Activated naive CD8-positive, alpha-beta T cell treated with anti-CD3 and anti-CD28 coated beads, Interleukin-2, amount 10 ng/mL, durations not matched to agents 7 days and 5 days (primary cell): ENCODE data around the gene ANO2. TPM values are rescaled to one million over a fixed set of nuclear protein-coding genes. Genes with fewer than 3 reads are reported as not detected.
"Not testable (repeated sequence)": the region's sequence is repeated elsewhere in the genome, so short reads cannot be mapped to it uniquely, and the experiment has no call there.

Experiments
- ATAC-seq: fragments of 150-1000 bp; cut with Tn5 transposase; one replicate; pipeline ENCODE4 v1.10.0; 2021; ENCODE audit warnings: low read depth, moderate library complexity
- POLR2A ChIA-PET: fragments of 350-600 bp; sonication (Branson Sonifier 250); formaldehyde crosslinking; loops from one replicate; lab custom pipeline; 2021; ENCODE audit warnings: antibody characterized with exemption; lab: Charles Lee
- DNase-seq: peaks from one replicate; pipeline ENCODE4 v3.0.0; 2021
- H3K27ac Mint-ChIP-seq: one replicate; pipeline ENCODE4 v1.8.0; 2022; ENCODE audit warnings: mild to moderate bottlenecking, mixed read lengths
- H3K27me3 Mint-ChIP-seq: one replicate; pipeline ENCODE4 v1.8.0; 2022; ENCODE audit warnings: mild to moderate bottlenecking, moderate library complexity, mixed read lengths
- H3K36me3 Mint-ChIP-seq: one replicate; pipeline ENCODE4 v1.8.0; 2021; ENCODE audit warnings: mild to moderate bottlenecking, mixed read lengths
- H3K4me1 Mint-ChIP-seq: one replicate; pipeline ENCODE4 v1.8.0; 2021; ENCODE audit warnings: mixed read lengths
- H3K4me3 Mint-ChIP-seq: one replicate; pipeline ENCODE4 v1.8.0; 2022; ENCODE audit warnings: mild to moderate bottlenecking, moderate library complexity, mixed read lengths
- H3K9me3 Mint-ChIP-seq: one replicate; pipeline ENCODE4 v1.8.0; 2021; ENCODE audit warnings: mixed read lengths
- total RNA-seq, 2 experiments: library from RNA; stranded (reverse); gene quantifications; one replicate each; pipeline ENCODE4 v1.2.3, GENCODE V29; 2021

Gene ANO2
- total RNA-seq, 2 experiments from 2014 or later: not detected

DNA sequence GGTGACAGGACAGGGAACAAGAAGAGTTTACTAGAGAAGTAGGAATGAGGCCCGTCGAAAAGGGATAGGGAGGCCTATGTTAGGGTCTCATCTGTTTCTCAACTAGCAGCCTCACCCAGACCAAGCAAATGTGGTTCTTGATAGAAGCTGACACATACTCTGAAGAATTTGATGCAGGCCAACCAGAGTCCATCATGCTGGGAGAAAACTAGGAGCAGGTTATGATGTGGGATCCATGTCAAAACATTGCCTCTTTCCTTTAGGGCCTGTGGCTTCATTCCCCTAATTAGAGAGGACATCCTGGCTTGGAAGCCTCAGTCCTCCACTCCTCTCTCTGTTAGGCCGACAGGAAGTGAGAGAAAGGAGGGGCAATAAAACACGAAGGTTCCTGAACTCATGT is 390.3 kb downstream of the ANO2 start:
- POLR2A ChIA-PET: no interaction called here
- Mint-ChIP-seq H3K27ac (no peak overlapping the region), H3K27me3 (no peaks in the 10 kb centered on the region), H3K4me1 (no peaks in the 10 kb centered on the region), H3K36me3 (no peaks in the 10 kb centered on the region), H3K4me3 (no peak overlapping the region), H3K9me3 (no peaks in the 10 kb centered on the region)
- DNase-seq: no peak
- no peak for ATAC-seq

- Mint-ChIP-seq H3K4me3 (no peak overlapping the region), H3K36me3 (no peaks in the 10 kb centered on the region), H3K27ac (no peak overlapping the region), H3K4me1 (no peaks in the 10 kb centered on the region), H3K9me3 (peaks cover 4% of the 10 kb centered on the region), H3K27me3 (peaks cover under 1% of the 10 kb centered on the region)
- ATAC-seq (no peak), DNase-seq (no peak)
- POLR2A ChIA-PET: no interaction called here
Observed at GRCh38 chr12:5549011-5549410, 396.0 kb downstream of the ANO2 start.

GRCh38 chr12:5548152-5548943 is 396.7 kb downstream of the ANO2 start:
- Mint-ChIP-seq H3K36me3 (no peaks in the 10 kb centered on the region), H3K27me3 (peaks cover 7% of the 10 kb centered on the region), H3K4me1 (no peaks in the 10 kb centered on the region), H3K4me3 (no peak overlapping the region), H3K9me3 (peaks cover 4% of the 10 kb centered on the region), H3K27ac (no peak overlapping the region)
- POLR2A ChIA-PET: no interaction called here
- ATAC-seq (no peak), DNase-seq (no peak)

- Mint-ChIP-seq H3K4me1 (no peaks in the 10 kb centered on the region), H3K36me3 (no peaks in the 10 kb centered on the region), H3K27me3 (peaks cover 10% of the 10 kb centered on the region), H3K27ac (no peak overlapping the region), H3K4me3 (no peak overlapping the region), H3K9me3 (peaks cover 8% of the 10 kb centered on the region)
- no peak for DNase-seq
- POLR2A ChIA-PET: no interaction called here
- no peak for ATAC-seq
Observed at GRCh38 chr12:5546616-5547015, 398.4 kb downstream of the ANO2 start.

DNA sequence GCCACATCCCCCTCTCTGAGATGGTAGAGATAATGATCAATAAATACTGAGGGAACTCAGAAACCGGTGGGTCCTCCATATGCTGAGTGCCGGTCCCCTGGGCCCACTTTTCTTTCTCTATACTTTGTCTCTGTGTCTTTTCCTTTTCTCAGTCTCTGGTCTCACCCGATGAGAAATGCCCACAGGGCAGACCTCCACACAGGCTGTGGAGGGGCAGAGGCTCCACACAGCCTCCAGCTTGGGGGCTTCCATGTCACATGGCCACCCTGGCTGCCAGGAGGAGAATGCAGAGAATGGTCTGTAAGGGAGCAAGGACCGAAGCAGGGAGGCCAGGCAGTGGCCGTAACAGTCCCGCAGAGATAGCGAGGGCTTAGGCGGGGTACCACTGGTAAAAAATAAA is 407.3 kb downstream of the ANO2 start:
- POLR2A ChIA-PET: no interaction called here
- DNase-seq (no peak), ATAC-seq (no peak)
- peaks cover 3% of the 10 kb centered on the region for H3K9me3 Mint-ChIP-seq
- no peaks in the 10 kb centered on the region for H3K4me1 Mint-ChIP-seq
- no peak overlapping the region for H3K27ac Mint-ChIP-seq
- peaks cover 5% of the 10 kb centered on the region for H3K27me3 Mint-ChIP-seq
- no peaks in the 10 kb centered on the region for H3K36me3 Mint-ChIP-seq
- no peak overlapping the region for H3K4me3 Mint-ChIP-seq

DNA sequence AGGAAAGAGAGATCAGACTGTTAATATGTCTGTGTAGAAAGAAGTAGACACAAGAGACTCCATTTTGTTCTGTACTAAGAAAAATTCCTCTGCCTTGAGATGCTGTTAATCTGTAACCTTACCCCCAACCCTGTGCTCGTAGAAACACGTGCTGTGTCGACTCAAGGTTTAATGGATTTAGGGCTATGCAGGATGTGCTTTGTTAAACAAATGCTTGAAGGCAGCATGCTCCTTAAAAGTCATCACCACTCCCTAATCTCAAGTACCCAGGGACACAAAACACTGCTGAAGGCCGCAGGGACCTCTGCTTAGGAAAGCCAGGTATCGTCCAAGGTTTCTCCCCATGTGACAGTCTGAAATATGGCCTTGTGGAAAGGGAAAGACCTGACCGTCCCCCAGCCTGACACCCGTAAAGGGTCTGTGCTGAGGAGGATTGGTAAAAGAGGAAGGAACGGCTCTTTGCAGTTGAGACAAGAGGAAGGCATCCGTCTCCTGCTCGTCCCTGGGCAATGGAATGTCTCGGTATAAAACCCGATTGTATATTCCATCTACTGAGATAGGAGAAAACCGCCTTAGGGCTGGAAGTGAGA is 407.9 kb downstream of the ANO2 start:
- DNase-seq, H3K4me1 Mint-ChIP-seq, H3K4me3 Mint-ChIP-seq, H3K27me3 Mint-ChIP-seq, ATAC-seq, POLR2A ChIA-PET, H3K36me3 Mint-ChIP-seq, H3K27ac Mint-ChIP-seq, H3K9me3 Mint-ChIP-seq: not testable (repeated sequence)

DNA sequence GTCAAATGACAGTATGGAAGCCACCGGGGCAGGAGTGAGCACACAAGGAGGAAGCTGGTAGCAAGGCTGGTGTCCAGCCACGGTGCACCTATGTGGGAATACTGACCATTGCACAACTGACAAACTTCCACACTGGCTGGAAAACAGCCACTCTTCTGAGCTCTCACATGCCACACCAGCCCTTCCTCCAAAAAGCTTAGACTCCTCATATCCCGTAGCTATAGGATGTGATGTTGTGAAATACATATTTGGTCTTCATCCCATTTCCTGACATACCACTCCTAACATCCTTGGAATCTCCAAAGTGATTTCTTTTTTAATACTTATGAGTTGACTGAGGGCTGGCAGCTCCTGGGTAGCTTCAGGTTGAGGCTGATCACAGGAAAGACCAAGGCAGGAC is 409.5 kb downstream of the ANO2 start:
- DNase-seq (no peak), ATAC-seq (no peak)
- no peak overlapping the region for H3K27ac Mint-ChIP-seq
- POLR2A ChIA-PET: no interaction called here
- peaks cover 3% of the 10 kb centered on the region for H3K9me3 Mint-ChIP-seq
- H3K4me1 Mint-ChIP-seq: no peaks in the 10 kb centered on the region
- H3K27me3 Mint-ChIP-seq: peaks cover 10% of the 10 kb centered on the region
- no peaks in the 10 kb centered on the region for H3K36me3 Mint-ChIP-seq
- no peak overlapping the region for H3K4me3 Mint-ChIP-seq

GRCh38 chr12:5534426-5535199 is 410.4 kb downstream of the ANO2 start:
- Mint-ChIP-seq H3K27me3 (peaks cover 14% of the 10 kb centered on the region), H3K36me3 (no peaks in the 10 kb centered on the region), H3K27ac (no peak overlapping the region), H3K9me3 (peaks cover 3% of the 10 kb centered on the region), H3K4me1 (no peaks in the 10 kb centered on the region), H3K4me3 (no peak overlapping the region)
- no peak for ATAC-seq
- POLR2A ChIA-PET: no interaction called here
- DNase-seq: no peak

DNA sequence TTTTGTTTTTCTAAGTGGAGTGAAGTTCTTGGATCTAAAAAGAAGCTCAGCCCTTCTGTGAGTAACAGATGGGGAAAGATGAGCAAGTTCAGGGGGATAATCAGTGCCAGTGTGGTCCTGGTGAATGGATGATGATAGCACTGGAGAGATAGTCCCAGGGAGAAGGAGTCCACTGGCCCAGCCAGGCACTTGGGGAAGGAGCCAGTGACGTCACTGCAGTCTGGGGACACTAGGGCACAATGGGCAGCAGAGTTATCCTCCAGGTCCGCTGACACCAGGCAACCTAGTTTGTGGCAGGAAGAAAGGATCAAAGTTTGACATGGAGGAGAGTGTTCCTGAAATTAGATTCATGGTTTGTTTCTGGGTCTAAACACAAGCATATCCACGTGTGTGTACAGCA is 411.7 kb downstream of the ANO2 start:
- H3K4me1 Mint-ChIP-seq: no peaks in the 10 kb centered on the region
- peaks cover 18% of the 10 kb centered on the region for H3K27me3 Mint-ChIP-seq
- no peak for DNase-seq

DNA sequence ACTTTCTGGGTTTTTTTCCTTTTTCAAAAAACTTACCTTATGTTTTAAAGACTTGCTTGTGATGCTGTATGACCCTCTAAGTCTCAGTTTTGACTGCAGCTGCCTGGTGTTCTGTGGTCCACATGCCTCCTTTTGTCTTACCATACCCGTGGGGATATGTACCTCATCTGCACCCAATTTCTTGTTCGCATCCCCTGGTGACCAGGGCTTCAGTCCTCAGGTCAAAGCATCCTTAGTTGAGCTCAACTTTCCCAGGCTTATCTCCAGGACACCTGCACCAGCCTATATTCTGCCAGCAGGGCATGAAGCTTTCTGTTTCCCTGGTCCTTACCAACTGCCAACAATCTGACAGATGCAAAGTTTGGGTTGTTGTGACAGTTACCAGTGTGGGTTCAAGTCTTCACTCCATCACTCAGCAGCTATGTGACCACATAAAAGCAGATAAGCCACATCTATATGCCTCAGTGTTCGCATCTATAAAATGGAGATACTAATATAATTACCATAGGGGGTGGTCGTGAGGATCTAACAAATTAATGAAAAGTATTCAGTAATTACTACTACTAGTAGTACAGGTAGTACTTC is 419.2 kb downstream of the ANO2 start:
- DNase-seq: no peak
- H3K27ac Mint-ChIP-seq: no peak overlapping the region
- peaks cover 17% of the 10 kb centered on the region for H3K27me3 Mint-ChIP-seq
- no peaks in the 10 kb centered on the region for H3K4me1 Mint-ChIP-seq
- H3K4me3 Mint-ChIP-seq: no peak overlapping the region
- no peak for ATAC-seq
- no peaks in the 10 kb centered on the region for H3K9me3 Mint-ChIP-seq
- POLR2A ChIA-PET: no interaction called here
- no peaks in the 10 kb centered on the region for H3K36me3 Mint-ChIP-seq

More for the DNA sequence above, 411.7 kb downstream of the ANO2 start:
- ATAC-seq: no peak
- POLR2A ChIA-PET: no interaction called here
- no peak overlapping the region for H3K27ac Mint-ChIP-seq
- H3K36me3 Mint-ChIP-seq: no peaks in the 10 kb centered on the region
- H3K9me3 Mint-ChIP-seq: peaks cover 3% of the 10 kb centered on the region
- H3K4me3 Mint-ChIP-seq: no peak overlapping the region

DNA sequence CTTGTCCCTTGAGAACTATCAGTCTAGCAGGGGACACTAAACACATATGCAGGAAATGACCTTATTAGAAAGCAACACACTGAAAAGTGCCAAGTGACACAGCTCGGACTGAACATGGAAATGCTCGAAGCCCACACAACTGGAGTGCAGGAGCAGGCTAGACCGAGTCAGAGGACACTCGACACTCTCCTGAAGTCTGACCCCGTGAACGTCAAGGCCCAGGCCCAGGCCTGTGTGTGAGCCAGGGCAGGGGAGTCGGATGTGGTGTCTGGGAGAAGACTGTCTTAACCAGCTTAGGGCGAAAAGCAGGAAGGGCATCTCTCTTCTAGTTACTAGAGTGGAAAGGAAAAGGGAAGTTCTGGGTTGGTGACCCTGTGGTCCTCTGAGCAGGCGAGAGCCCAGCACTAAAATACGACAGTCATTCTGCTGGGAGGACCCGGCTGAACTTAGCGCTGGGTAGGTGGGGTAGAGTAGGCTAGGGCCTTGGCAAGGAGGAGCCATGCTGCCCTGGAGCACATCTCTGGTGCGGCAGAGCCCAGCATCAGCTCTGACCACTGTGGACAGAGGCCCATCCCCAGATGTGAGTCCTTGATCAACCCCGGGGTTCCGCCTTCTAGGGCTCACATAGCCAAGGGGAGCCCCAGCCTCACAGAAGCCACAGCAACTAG is 420.2 kb downstream of the ANO2 start:
- H3K27me3 Mint-ChIP-seq: peaks cover 13% of the 10 kb centered on the region

DNA sequence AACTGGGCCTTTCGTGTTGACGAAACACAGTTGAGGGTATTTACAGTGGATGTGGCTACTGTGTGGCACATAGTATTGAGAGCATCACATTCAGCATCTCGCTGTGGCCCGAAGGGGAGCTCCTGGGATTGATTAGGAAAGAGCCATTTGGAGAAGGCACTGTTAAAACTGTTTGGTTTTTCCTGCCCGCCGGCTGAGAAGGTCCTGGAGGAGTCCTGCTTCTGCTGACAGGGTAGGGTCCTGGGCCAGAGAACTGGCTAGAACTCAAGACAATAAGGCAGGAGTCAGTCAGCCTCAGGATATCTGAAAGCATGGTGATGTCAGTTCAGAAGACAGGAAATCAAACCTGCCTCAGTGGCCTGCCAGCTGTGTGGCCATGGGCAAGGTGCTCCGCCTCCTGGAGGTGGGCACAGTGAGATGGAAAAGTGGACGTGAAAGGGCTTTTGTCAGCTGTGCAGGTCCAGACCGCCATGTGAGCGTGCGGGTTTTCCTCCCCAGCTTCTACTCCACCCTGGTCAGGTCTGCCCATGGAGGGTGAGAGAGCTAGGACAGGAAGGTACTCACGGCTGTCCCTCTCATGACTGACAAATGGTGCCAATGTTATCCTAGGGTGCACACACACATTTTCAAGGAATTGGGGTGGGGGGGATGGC is 420.8 kb downstream of the ANO2 start:
- POLR2A ChIA-PET: no interaction called here
- H3K27ac Mint-ChIP-seq: no peak overlapping the region
- no peaks in the 10 kb centered on the region for H3K36me3 Mint-ChIP-seq

More for the DNA sequence above, 420.2 kb downstream of the ANO2 start:
- POLR2A ChIA-PET: no interaction called here
- Mint-ChIP-seq H3K4me3 (no peak overlapping the region), H3K36me3 (no peaks in the 10 kb centered on the region), H3K27ac (no peak overlapping the region), H3K9me3 (no peaks in the 10 kb centered on the region), H3K4me1 (no peaks in the 10 kb centered on the region)
- no peak for ATAC-seq
- no peak for DNase-seq

More for the DNA sequence above, 420.8 kb downstream of the ANO2 start:
- no peak overlapping the region for H3K4me3 Mint-ChIP-seq
- DNase-seq: no peak
- no peaks in the 10 kb centered on the region for H3K9me3 Mint-ChIP-seq
- no peaks in the 10 kb centered on the region for H3K4me1 Mint-ChIP-seq
- H3K27me3 Mint-ChIP-seq: peaks cover 8% of the 10 kb centered on the region
- no peak for ATAC-seq
